Epithelial cell of esophagus (primary cell): ENCODE data around the gene CIROP.

ENCODE experiments used
- DNase-seq: peaks from one replicate; pipeline ENCODE4 v3.0.0; 2010; ENCODE audit warnings: low read depth
- H3K4me3 ChIP-seq: 2 replicates; pipeline ENCODE4 v1.5.1; 2011; ENCODE audit warnings: mild to moderate bottlenecking, low read length, control low read depth
- CTCF ChIP-seq: IDR thresholded peaks from 2 replicates; pipeline ENCODE4 v1.5.1; 2011; ENCODE audit warnings: low read depth, mild to moderate bottlenecking, low read length, control low read depth, inconsistent platforms; ENCODE audit not compliant: insufficient read depth; ENCODE audit errors: missing control alignments

The CIROP gene

GRCh38 chr14:23130871-23131270, 26.1 kb upstream of the CIROP start:
- H3K4me3 ChIP-seq = no peak overlapping the region
- DNase-seq = no peak
- TF ChIP-seq CTCF = no peak

- no peak overlapping the region for H3K4me3 ChIP-seq
- peak; percentile 80 for DNase-seq
- TF ChIP-seq CTCF = no peak
Observed at GRCh38 chr14:23129759-23130316, 25.0 kb upstream of the CIROP start.

- TF ChIP-seq CTCF = no peak
- H3K4me3 ChIP-seq = no peak overlapping the region
- no peak for DNase-seq
Observed at GRCh38 chr14:23128969-23129758, 24.4 kb upstream of the CIROP start.

- H3K4me3 ChIP-seq = no peak overlapping the region
Observed at GRCh38 chr14:23127861-23128260, 23.1 kb upstream of the CIROP start.

GRCh38 chr14:23126548-23127278, 21.9 kb upstream of the CIROP start:
- no peak for DNase-seq
- no peak overlapping the region for H3K4me3 ChIP-seq
- no peak for TF ChIP-seq CTCF

More at GRCh38 chr14:23127861-23128260, 23.1 kb upstream of the CIROP start:
- no peak for TF ChIP-seq CTCF
- DNase-seq = no peak

GRCh38 chr14:23125933-23126524, 21.2 kb upstream of the CIROP start:
- H3K4me3 ChIP-seq = no peak overlapping the region
- TF ChIP-seq CTCF = no peak
- DNase-seq = no peak
